HG02623 (cell line): ENCODE results near the gene PAQR7.

Experiments
- ATAC-seq: cut with Tn5 transposase; IDR thresholded peaks from one replicate; pipeline ENCODE4 v1.9.1; 2021; ENCODE audit warnings: moderate library complexity; ENCODE audit not compliant: unreplicated experiment

PAQR7 gene

GRCh38 chr1:25875154-25875855 lies at the start of gene PAQR7:
TSS of gene PAQR7 (minus strand) at chr1:25875708. CDS start at chr1:25863839, 11,869 bp downstream.
- peak; percentile 42 for ATAC-seq

- ATAC-seq: no peak
Observed at GRCh38 chr1:25924454-25924853, 48.9 kb upstream of the PAQR7 start.

DNA sequence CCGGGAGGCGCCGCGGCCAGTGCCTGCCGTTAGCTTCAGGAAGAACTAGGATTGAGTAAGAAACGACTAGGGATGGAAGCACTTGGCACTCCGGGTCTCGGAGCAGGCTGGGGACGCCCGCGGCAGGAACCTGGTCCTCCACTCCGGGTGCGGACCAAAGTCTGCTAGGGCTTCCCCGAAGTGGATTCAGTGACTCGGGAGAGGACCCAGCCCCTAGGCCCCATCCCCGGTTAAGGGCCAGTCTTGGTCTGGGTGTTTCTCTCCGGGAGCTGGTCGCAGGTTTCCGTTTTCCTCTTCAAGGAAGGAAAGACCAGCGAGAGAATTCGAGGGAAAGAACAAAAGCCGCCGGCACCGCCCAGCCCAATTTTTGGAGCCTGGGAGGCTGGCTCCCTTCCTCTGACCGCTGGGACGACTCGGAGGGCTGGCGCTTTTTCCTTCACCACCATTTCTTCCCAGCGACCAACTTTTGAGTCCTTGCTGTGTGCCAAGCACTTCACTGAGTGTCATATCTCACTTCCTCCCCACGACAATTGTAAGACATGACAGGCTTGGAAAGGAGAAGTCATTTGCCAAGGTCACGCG lies 47.6 kb upstream of the PAQR7 start:
- no peak for ATAC-seq

GRCh38 chr1:25922056-25922970 lies 46.8 kb upstream of the PAQR7 start:
- ATAC-seq: no peak

GRCh38 chr1:25918615-25919014 lies 43.1 kb upstream of the PAQR7 start:
- no peak for ATAC-seq

GRCh38 chr1:25917996-25918395 lies 42.5 kb upstream of the PAQR7 start:
- ATAC-seq: no peak

DNA sequence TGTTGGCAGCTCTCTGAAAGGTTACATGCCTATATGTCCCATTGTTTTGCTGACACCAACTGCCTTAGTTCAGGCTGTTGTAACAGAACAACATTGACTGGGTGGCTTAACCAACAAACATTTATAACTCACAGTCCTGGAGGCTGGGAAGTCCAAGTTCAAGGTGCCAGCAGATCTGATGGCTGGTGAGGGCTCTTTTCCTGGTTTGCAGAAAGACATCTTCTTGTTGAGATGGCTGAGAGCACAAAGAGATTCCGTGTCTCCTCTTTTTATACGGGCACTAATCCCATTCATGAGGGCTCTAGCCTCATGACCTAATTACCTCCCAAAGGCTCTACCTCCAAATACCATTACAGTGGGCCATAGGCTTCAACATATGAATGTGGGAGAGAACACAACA lies 41.0 kb upstream of the PAQR7 start:
- ATAC-seq: no peak

GRCh38 chr1:25914074-25914995 lies 38.8 kb upstream of the PAQR7 start:
- no peak for ATAC-seq

DNA sequence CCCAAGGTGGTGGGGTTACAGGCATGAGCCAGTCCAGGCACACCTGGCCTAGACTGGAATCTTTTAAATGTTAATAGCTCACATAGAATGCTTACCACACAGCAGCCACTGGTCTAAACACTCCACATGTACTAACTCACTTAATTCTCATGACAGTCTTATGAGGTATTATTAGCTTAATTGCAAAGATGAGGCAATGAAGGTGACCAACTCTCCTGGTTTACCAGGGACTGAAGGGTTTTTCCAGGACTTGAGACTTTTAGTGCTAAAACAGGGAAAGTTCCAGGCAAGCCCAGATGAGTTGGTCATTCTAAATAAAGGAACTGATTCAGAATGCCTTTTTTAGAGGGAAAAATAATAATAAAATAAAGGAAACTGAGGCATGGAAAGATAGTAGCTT lies 37.7 kb upstream of the PAQR7 start:
- ATAC-seq: no peak

GRCh38 chr1:25912076-25912831 lies 36.7 kb upstream of the PAQR7 start:
- ATAC-seq: no peak

- no peak for ATAC-seq
Observed at GRCh38 chr1:25911162-25911561, 35.7 kb upstream of the PAQR7 start.

GRCh38 chr1:25909040-25909439 lies 33.5 kb upstream of the PAQR7 start:
- ATAC-seq: no peak

DNA sequence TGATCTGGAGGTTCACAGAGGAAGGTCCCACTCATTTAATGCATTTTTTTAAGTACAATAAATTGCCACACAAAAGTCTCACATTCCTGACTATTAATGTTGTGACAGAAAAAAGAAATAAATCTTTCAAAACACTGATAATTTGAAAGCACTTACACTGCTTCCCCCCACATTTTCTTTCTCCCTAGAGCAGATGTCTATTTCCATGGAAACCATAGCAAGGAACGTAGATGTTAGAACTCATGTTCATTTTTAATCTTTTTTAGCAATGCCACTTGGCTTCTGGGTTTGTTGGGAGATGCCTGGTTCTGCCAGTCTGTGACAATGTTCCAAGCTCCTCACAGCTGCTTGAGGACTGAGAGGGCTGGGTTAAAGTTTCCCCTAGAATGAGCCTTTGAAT lies 32.7 kb upstream of the PAQR7 start:
- no peak for ATAC-seq

DNA sequence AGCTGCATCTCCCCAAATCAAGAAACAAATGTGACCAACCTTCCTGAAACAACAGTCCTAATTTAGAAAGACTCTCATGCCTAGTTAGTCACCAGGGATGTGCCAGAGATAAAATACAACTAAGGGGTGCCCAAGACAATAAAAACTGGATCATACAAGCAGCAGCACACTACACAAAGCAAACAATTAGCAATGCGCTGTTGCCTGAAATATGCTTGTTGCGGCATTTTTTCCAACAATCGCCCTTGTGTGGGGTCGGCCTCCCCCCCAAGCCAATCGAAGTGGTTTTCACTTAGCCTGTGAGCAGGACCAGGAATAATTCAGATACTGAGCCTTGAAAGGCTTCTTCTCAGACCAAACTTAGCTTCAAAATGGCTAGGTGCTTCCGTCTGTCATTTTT lies 32.1 kb upstream of the PAQR7 start:
- ATAC-seq: no peak

GRCh38 chr1:25906644-25907300 lies 31.3 kb upstream of the PAQR7 start:
- no peak for ATAC-seq

GRCh38 chr1:25905680-25906643 lies 30.5 kb upstream of the PAQR7 start, which contains the start of gene STMN1:
TSS of gene STMN1 (minus strand) at chr1:25906419. CDS start at chr1:25904676, 1,743 bp downstream.
- peak; percentile 54 for ATAC-seq

GRCh38 chr1:25904943-25905679 lies 29.6 kb upstream of the PAQR7 start:
- ATAC-seq: peak; percentile 78
